ENCODE results near the gene MYH9.

DNA sequence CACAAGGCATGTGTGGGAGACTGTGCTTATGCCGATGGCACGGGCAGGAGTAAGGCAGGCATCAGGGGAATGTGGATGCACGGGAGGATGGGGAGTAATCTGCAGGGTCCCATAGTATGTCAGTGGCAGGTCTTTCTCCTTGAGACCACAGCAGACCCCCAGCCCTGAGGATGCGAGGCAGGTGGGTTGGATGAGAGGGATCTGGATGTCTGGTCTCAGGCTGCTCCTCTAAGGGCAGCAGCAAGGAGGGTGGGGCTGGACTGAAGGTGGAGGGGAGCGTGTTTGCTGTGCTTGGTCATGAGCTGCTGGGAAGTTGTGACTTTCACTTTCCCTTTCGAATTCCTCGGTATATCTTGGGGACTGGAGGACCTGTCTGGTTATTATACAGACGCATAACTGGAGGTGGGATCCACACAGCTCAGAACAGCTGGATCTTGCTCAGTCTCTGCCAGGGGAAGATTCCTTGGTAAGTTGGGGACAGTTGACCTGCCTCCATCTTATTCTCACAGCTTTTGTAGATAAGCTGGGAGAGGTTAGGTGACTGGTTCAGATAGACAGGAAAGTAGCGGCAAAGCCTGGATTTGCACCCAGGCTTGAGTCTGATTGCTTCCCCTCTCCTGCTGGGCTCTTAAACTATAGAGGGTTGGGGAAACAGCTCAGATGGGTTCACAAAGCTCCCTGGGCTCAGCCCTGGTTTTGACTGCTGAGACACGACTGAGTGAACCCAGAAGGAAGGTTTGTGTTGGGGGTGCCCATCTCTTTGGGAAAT lies 134.8 kb downstream of the MYH9 start, which contains the start of gene APOL1:
- TF ChIP-seq ZNF384 (IDR thresholded peaks at IDR 0.05) (no peak), FOXM1 (IDR thresholded peaks at IDR 0.05; ENCODE audit: borderline replicate concordance) (no peak), TARDBP (IDR thresholded peaks at IDR 0.05) (no peak), SP1 (IDR thresholded peaks at IDR 0.05) (no peak), NFRKB (IDR thresholded peaks at IDR 0.05) (no peak), HDGF (IDR thresholded peaks at IDR 0.05; ENCODE audit: borderline replicate concordance) (no peak), LEF1 (IDR thresholded peaks at IDR 0.05; ENCODE audit: borderline replicate concordance) (no peak), SUZ12 (IDR thresholded peaks at IDR 0.05) (no peak), FOXA1 (IDR thresholded peaks at IDR 0.05) (no peak), ARNT (IDR thresholded peaks at IDR 0.05) (no peak)

All from HEK293T (cell line).